Endothelial cell of umbilical vein (primary cell): ENCODE results near the gene QPCT. TPM values are rescaled to one million over a fixed set of nuclear protein-coding genes. Genes with fewer than 3 reads are reported as not detected.

Source experiments
- BruUV-seq: library from RNA; stranded (reverse); fragments of 400-500 nt; replicated peaks from 2 replicates; lab custom pipeline; 2021; lab: Mats Ljungman, UMichigan
- CTCF ChIA-PET: fragments of 300-600, 350-600 bp; sonication (Branson Sonifier 250); formaldehyde crosslinking; loops from one replicate; lab custom pipeline; 2021; ENCODE audit warnings: antibody characterized with exemption, inconsistent platforms; lab: Charles Lee
- POLR2A ChIA-PET: fragments of 300-600, 350-600 bp; sonication (Branson Sonifier 250); formaldehyde crosslinking; loops from one replicate; lab custom pipeline; 2021; ENCODE audit warnings: antibody characterized with exemption, inconsistent platforms; lab: Charles Lee
- DNase-seq: peaks from one replicate; pipeline ENCODE4 v3.0.0-alpha.2; 2011; ENCODE audit warnings: low read depth, low spot score
- FAIRE-seq: peaks from 2 replicates; lab custom pipeline; 2011; peaks lifted over from hg19 to GRCh38; lab: Jason Lieb, UNC
- H2AFZ ChIP-seq: 2 replicates; pipeline ENCODE4 v1.6.0; 2012; ENCODE audit warnings: low read depth, low read length, control low read depth, inconsistent platforms
- H3K27ac ChIP-seq: 2 replicates; pipeline ENCODE4 v1.5.1; 2011; ENCODE audit warnings: low read depth, mild to moderate bottlenecking, control low read depth, low read length, moderate library complexity; ENCODE audit not compliant: insufficient read depth
- H3K27me3 ChIP-seq, 2 experiments: 2 replicates each; pipeline versions ENCODE4 v1.6.0 to v1.6.1; 2011; ENCODE audit warnings: low read length in 2 of 2, mixed read lengths in 1 of 2; ENCODE audit not compliant: control insufficient read depth in 2 of 2, insufficient read depth in 2 of 2
- H3K36me3 ChIP-seq, 2 experiments: 2 replicates in 1 of 2; 3 replicates in 1 of 2; pipeline ENCODE4 v1.5.1; 2011; ENCODE audit warnings: low read length in 2 of 2, mild to moderate bottlenecking in 1 of 2, moderate library complexity in 1 of 2; ENCODE audit not compliant: control insufficient read depth in 2 of 2, insufficient read depth in 2 of 2; ENCODE audit errors: extremely low read depth in 1 of 2
- H3K4me1 ChIP-seq: 3 replicates; pipeline ENCODE4 v1.5.1; 2011; ENCODE audit warnings: mild to moderate bottlenecking, low read length; ENCODE audit not compliant: control insufficient read depth, insufficient read depth; ENCODE audit errors: extremely low read depth
- H3K4me2 ChIP-seq: 2 replicates; pipeline ENCODE4 v1.6.1; 2011; ENCODE audit warnings: low read length, control low read depth, mixed read lengths; ENCODE audit not compliant: insufficient read depth
- H3K4me3 ChIP-seq, 3 experiments: fragments of 200-600 bp in 1 of 3; sonication (generic), shearing (Covaris generic) in 1 of 3; replicated peaks in 1 of 3; 2 replicates each; pipeline ENCODE4 v1.5.1; 2011 to 2016; ENCODE audit warnings: control low read depth in 3 of 3, low read length in 3 of 3, mild to moderate bottlenecking in 2 of 3, inconsistent platforms in 1 of 3, low read depth in 1 of 3, moderate library complexity in 1 of 3; ENCODE audit not compliant: insufficient read depth in 1 of 3
- H3K79me2 ChIP-seq: 2 replicates; pipeline ENCODE4 v1.6.0; 2012; ENCODE audit warnings: low read length, inconsistent platforms; ENCODE audit not compliant: control insufficient read depth, insufficient read depth
- H3K9ac ChIP-seq: replicated peaks from 2 replicates; pipeline ENCODE3; 2011; ENCODE audit warnings: low read length, control low read depth; ENCODE audit not compliant: insufficient read depth; ENCODE audit errors: extremely low read depth
- H3K9me1 ChIP-seq: replicated peaks from 3 replicates; pipeline ENCODE4 v1.6.0; 2011; ENCODE audit warnings: mild to moderate bottlenecking, low read length; ENCODE audit not compliant: control insufficient read depth, insufficient read depth; ENCODE audit errors: extremely low read depth
- H3K9me3 ChIP-seq: replicated peaks from 2 replicates; pipeline ENCODE4 v1.5.1; 2012; ENCODE audit warnings: low read length, inconsistent platforms; ENCODE audit not compliant: control insufficient read depth, insufficient read depth
- H4K20me1 ChIP-seq: replicated peaks from 2 replicates; pipeline ENCODE3; 2011; ENCODE audit warnings: mild to moderate bottlenecking, low read length; ENCODE audit not compliant: control insufficient read depth, insufficient read depth; ENCODE audit errors: extremely low read depth
- CTCF ChIP-seq, 2 donors: IDR thresholded peaks; 1 replicate in 1 of 2; 2 replicates in 1 of 2; pipeline ENCODE4 v1.5.1; 2011; ENCODE audit warnings: low read length in 2 of 2, mild to moderate bottlenecking in 2 of 2, moderate library complexity in 2 of 2, control low read depth in 1 of 2, inconsistent platforms in 1 of 2, low read depth in 1 of 2; ENCODE audit not compliant: insufficient read depth in 1 of 2; ENCODE audit errors: extremely low read depth in 1 of 2
- EZH2 ChIP-seq: IDR thresholded peaks from 2 replicates; pipeline ENCODE4 v1.6.1; 2012; ENCODE audit warnings: borderline replicate concordance, low read depth, mild to moderate bottlenecking, moderate library complexity, low read length, inconsistent platforms; ENCODE audit not compliant: severe bottlenecking
- FOS ChIP-seq: IDR thresholded peaks from 2 replicates; pipeline ENCODE4 v1.6.1; 2011; ENCODE audit warnings: mild to moderate bottlenecking, low read length, moderate library complexity, borderline replicate concordance; ENCODE audit not compliant: insufficient read depth
- GATA2 ChIP-seq: IDR thresholded peaks from 2 replicates; pipeline ENCODE4 v1.7.0; 2011; ENCODE audit warnings: low read depth, mild to moderate bottlenecking, moderate library complexity, mixed read lengths, low read length; ENCODE audit not compliant: insufficient read length, insufficient read depth
- JUN ChIP-seq: IDR thresholded peaks from 2 replicates; pipeline ENCODE4 v1.6.1; 2011; ENCODE audit warnings: borderline replicate concordance, low read depth; ENCODE audit not compliant: insufficient read length, insufficient read depth
- MYC ChIP-seq: IDR thresholded peaks from one replicate; pipeline ENCODE4 v1.6.1; 2011; ENCODE audit warnings: mild to moderate bottlenecking, low read depth, low read length
- POLR2A ChIP-seq: IDR thresholded peaks from 2 replicates; pipeline ENCODE4 v1.6.1; 2012; ENCODE audit warnings: low read depth, mild to moderate bottlenecking, control low read depth, low read length
- POLR2AphosphoS5 ChIP-seq: IDR thresholded peaks from 2 replicates; pipeline ENCODE4 v1.6.1; 2012; ENCODE audit warnings: low read depth, mild to moderate bottlenecking, control low read depth, low read length, moderate library complexity; ENCODE audit not compliant: insufficient read depth
- dilution Hi-C: fragments of 300-500 bp; cut with MboI; formaldehyde crosslinking; loops from one replicate; pipeline ENCODE4 v1.15.0; 2019; ENCODE audit warnings: low sequenced_read_pairs; ENCODE audit not compliant: extremely low pct_ligation_motif_present
- intact Hi-C: fragments of 100-400 bp; cut with micrococcal nuclease; formaldehyde crosslinking; loops from one replicate; pipeline ENCODE4 v1.10.0; 2022
- polyA plus RNA-seq, 4 experiments: library from polyadenylated mRNA; depleted of rRNA in 3 of 4; stranded (reverse) in 3 of 4; unstranded in 1 of 4; fragments of >200 nt; gene quantifications; 2 replicates each; pipeline versions ENCODE4 v1.2.1 to v1.2.3, GENCODE V29; 2011 to 2012; ENCODE audit warnings: missing spikeins in 1 of 4
- total RNA-seq: library from RNA; stranded (reverse); gene quantifications from 2 replicates; pipeline ENCODE4 v1.2.3, GENCODE V29; 2021
- TF ChIP-seq, protein P1 (sequence below): IDR thresholded peaks from 2 replicates; pipeline ENCODE4 v1.6.1; 2011; ENCODE audit not compliant: insufficient read depth, insufficient read length

The QPCT gene
- total and polyA plus RNA-seq, 2 donors (not counting 3 experiments of a cell fraction or from before 2014, with no cell fraction given): 12.8 to 17.2 TPM

GRCh38 chr2:37326866-37327634 is 17.4 kb upstream of the QPCT start:
- FAIRE-seq (no peak), DNase-seq (no peak)
- no peaks in the 10 kb centered on the region for H3K9me3 ChIP-seq
- no peaks in the 10 kb centered on the region for H4K20me1 ChIP-seq
- H2AFZ ChIP-seq: no peak overlapping the region
- no peak overlapping the region for H3K4me3 ChIP-seq
- no peaks in the 10 kb centered on the region for H3K9me1 ChIP-seq
- dilution Hi-C loops: no loop called here
- no peak overlapping the region for H3K4me2 ChIP-seq
- no peaks in the 10 kb centered on the region for H3K36me3 ChIP-seq
- no peak for TF ChIP-seq POLR2A
- TF ChIP-seq JUN: no peak
- TF ChIP-seq GATA2: no peak
- no peak for TF ChIP-seq POLR2AphosphoS5
- TF ChIP-seq EZH2: no peak
- no peak for TF ChIP-seq FOS
- TF ChIP-seq MYC: no peak
- no peak for TF ChIP-seq CTCF (IDR thresholded peaks at IDR 0.05; ENCODE audit: extremely low read depth in 1 of 2, insufficient read depth in 1 of 2, low read depth in 1 of 2, low read length in 2 of 2)
- TF ChIP-seq, protein P1, sequence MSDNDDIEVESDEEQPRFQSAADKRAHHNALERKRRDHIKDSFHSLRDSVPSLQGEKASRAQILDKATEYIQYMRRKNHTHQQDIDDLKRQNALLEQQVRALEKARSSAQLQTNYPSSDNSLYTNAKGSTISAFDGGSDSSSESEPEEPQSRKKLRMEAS: no peak
- no peak overlapping the region for H3K9ac ChIP-seq
- intact Hi-C loops: loop anchor here (10.0 kb wide), 1 partner anchor 328 kb away; no protein-coding TSS in a partner anchor
- ChIA-PET CTCF (interaction anchor here (1.3 kb wide), 1 partner anchor 69 kb away, joined by 5 read pairs; no protein-coding TSS in a partner anchor), POLR2A (no interaction called here)
- BruUV-seq: no TSS peak
- H3K27ac ChIP-seq: no peak overlapping the region
- peaks cover 21% of the 10 kb centered on the region for H3K4me1 ChIP-seq
- peaks cover 22% of the 10 kb centered on the region for H3K79me2 ChIP-seq
- H3K27me3 ChIP-seq: no peaks in the 10 kb centered on the region
